ENCODE measurements around the gene TADA2A. TPM values are rescaled to one million over a fixed set of nuclear protein-coding genes. Genes with fewer than 3 reads are reported as not detected.
A peak's percentile ranks its signal among the peaks of the same experiment; 100 is the strongest.

Gene TADA2A
- total RNA-seq, 1 experiment from 2014 or later = 11.4 TPM

- Histone ChIP-seq H3K4me1 (ENCODE audit: control insufficient read depth, insufficient read depth, low read length) (peaks cover 18% of the 10 kb centered on the region), H3K4me3 (ENCODE audit: low read depth in 2 of 2, low read length in 2 of 2) (peak within 1 kb of the TSS; percentile 75 to 77), H3K27ac (ENCODE audit: low read length) (peak within 1 kb of the TSS; percentile 83), H3K9me3 (ENCODE audit: control insufficient read depth, insufficient read depth, low read depth, low read length) (no peaks in the 10 kb centered on the region), H3K36me3 (ENCODE audit: control insufficient read depth, insufficient read depth, low read length) (no peaks in the 10 kb centered on the region), H3K27me3 (ENCODE audit: control insufficient read depth, insufficient read depth, low read length) (no peaks in the 10 kb centered on the region)
- in situ Hi-C loops (cut with HindIII; ENCODE audit: low pct_unique_long_range_greater_than_20kb, low sequenced_read_pairs) (no loop called here), intact Hi-C loops (cut with micrococcal nuclease; ENCODE audit: unreplicated experiment) (no loop called here)
- CTCF ChIA-PET = no interaction called here
- ATAC-seq = peak; percentile 85
- DNase-seq (ENCODE audit: low read depth, low spot score) = no peak
- BruUV-seq (replicated peaks) = no TSS peak
- TF ChIP-seq POLR2AphosphoS5 (IDR thresholded peaks at IDR 0.05; ENCODE audit: low read depth, low read length) (peak; percentile 48; the same call in 1 of the 2 replicates), TCF7L2 (IDR thresholded peaks at IDR 0.05; ENCODE audit: low read depth, low read length) (no peak)
- POLR2A ChIA-PET = no interaction called here
These were observed 82.7 kb downstream of the TADA2A start, which contains the start of gene DUSP14 for GRCh38 chr17:37489197-37490001. TSS of gene DUSP14 (plus strand) at chr17:37489891. CDS start at chr17:37512273, 22,382 bp downstream.

GRCh38 chr17:37490022-37490587, 83.4 kb downstream of the TADA2A start:
- CTCF ChIA-PET = no interaction called here
- intact Hi-C loops (cut with micrococcal nuclease; ENCODE audit: unreplicated experiment) = no loop called here
- TF ChIP-seq SIN3A (IDR thresholded peaks at IDR 0.05; ENCODE audit: borderline replicate concordance, insufficient read depth, low read depth, low read length) = 0 out of 2 replicates have a peak, but pooled peaks have one; percentile 12
- TF ChIP-seq CTCF (IDR thresholded peaks at IDR 0.05) = peak; percentile 24; the same call in 1 of the 2 replicates
- TF ChIP-seq TCF7L2 (IDR thresholded peaks at IDR 0.05; ENCODE audit: low read depth, low read length) = no peak
- TF ChIP-seq POLR2AphosphoS5 (IDR thresholded peaks at IDR 0.05; ENCODE audit: low read depth, low read length) = no peak
- in situ Hi-C loops (cut with HindIII; ENCODE audit: low pct_unique_long_range_greater_than_20kb, low sequenced_read_pairs) = no loop called here
- no TSS peak for BruUV-seq (replicated peaks)
- peaks cover 25% of the 10 kb centered on the region for H3K4me1 ChIP-seq (ENCODE audit: control insufficient read depth, insufficient read depth, low read length)
- no peaks in the 10 kb centered on the region for H3K9me3 ChIP-seq (ENCODE audit: control insufficient read depth, insufficient read depth, low read depth, low read length)
- POLR2A ChIA-PET = no interaction called here
- H3K27ac ChIP-seq (ENCODE audit: low read length) = peak overlapping the region; percentile 69
- H3K27me3 ChIP-seq (ENCODE audit: control insufficient read depth, insufficient read depth, low read length) = no peaks in the 10 kb centered on the region
- ATAC-seq (peak; percentile 37), DNase-seq (ENCODE audit: low read depth, low spot score) (no peak)
- no peaks in the 10 kb centered on the region for H3K36me3 ChIP-seq (ENCODE audit: control insufficient read depth, insufficient read depth, low read length)
- peak overlapping the region; percentile 66 to 72 for H3K4me3 ChIP-seq (ENCODE audit: low read depth in 2 of 2, low read length in 2 of 2)

DNA sequence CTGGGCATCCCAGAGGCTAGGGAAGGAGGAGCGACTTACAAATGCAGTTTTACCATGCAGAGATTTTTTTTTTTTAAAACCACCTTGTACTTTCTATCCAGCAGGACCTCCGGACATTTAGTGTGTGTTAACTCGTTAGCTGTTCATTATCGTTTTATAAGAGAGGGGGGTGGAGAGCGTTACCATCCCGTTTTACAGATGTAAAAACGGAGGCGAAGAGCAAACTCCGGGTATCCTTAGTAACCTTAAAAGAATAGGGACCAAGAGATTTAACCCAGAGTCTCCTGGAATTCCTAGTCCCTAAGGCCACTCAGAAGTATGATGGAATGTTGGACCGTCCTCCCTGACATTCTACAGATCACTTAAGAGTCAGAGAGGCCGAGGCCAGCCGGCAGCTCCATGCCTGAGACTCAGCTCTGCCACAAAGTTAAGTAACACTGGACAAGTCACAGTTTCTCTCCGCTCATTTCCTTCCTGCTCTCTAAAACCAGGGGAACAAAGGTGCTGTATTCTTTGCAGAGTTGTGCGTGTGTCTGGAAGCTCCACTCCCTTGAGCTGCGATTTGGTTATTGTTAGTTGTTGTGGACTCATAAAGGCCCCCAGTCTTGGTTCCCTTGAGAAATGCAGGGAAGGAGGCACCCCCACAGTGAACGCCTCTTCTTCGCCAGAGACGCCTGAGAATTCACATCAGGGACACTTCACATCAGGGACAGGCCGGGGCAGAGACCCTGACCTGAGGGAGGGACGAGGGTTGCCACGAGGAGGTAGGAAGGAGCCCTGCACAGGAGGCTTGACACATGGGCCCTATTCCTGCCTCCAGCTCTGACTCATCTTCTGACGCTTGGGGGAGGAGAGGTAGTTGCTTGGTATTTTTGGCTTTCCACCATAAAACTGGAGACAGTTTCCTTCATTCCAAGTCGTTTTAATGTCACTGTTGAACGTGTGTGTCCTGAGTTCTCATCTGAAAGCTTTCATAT, 84.2 kb downstream of the TADA2A start:
- intact Hi-C loops (cut with micrococcal nuclease; ENCODE audit: unreplicated experiment) = no loop called here

More for the DNA sequence above, 84.2 kb downstream of the TADA2A start:
- Histone ChIP-seq H3K36me3 (ENCODE audit: control insufficient read depth, insufficient read depth, low read length) (no peaks in the 10 kb centered on the region), H3K9me3 (ENCODE audit: control insufficient read depth, insufficient read depth, low read depth, low read length) (no peaks in the 10 kb centered on the region), H3K4me3 (ENCODE audit: low read depth in 2 of 2, low read length in 2 of 2) (peak overlapping the region; percentile 66 to 72), H3K27me3 (ENCODE audit: control insufficient read depth, insufficient read depth, low read length) (no peaks in the 10 kb centered on the region), H3K27ac (ENCODE audit: low read length) (peak overlapping the region; percentile 69), H3K4me1 (ENCODE audit: control insufficient read depth, insufficient read depth, low read length) (peaks cover 29% of the 10 kb centered on the region)
- ATAC-seq (peak; percentile 49; the same call in 1 of the 2 replicates), DNase-seq (ENCODE audit: low read depth, low spot score) (no peak)
- BruUV-seq (replicated peaks) = no TSS peak
- ChIA-PET CTCF (no interaction called here), POLR2A (interaction anchor here (0.6 kb wide), 1 partner anchor 907 kb away, joined by 3 read pairs; no protein-coding TSS in a partner anchor)
- TF ChIP-seq TCF7L2 (IDR thresholded peaks at IDR 0.05; ENCODE audit: low read depth, low read length) (no peak), POLR2AphosphoS5 (IDR thresholded peaks at IDR 0.05; ENCODE audit: low read depth, low read length) (no peak), SIN3A (IDR thresholded peaks at IDR 0.05; ENCODE audit: borderline replicate concordance, insufficient read depth, low read depth, low read length) (0 out of 2 replicates have a peak, but pooled peaks have one; percentile 56), CTCF (IDR thresholded peaks at IDR 0.05) (no peak)
- in situ Hi-C loops (cut with HindIII; ENCODE audit: low pct_unique_long_range_greater_than_20kb, low sequenced_read_pairs) = no loop called here
